Measurements from ENCODE around the gene PRXL2A.

PRXL2A gene

GRCh38 chr10:80379701-80380100 lies 28.6 kb upstream of the PRXL2A start:
- H3K4me3 ChIP-seq (ENCODE audit: low read depth, low read length) = no peak overlapping the region
- TF ChIP-seq CTCF (IDR thresholded peaks at IDR 0.05; ENCODE audit: insufficient read depth, low read length, missing control alignments) = no peak
- no peak for DNase-seq (ENCODE audit: low read depth, low spot score)
- ChIA-PET CTCF (interaction anchor here (1.4 to 1.8 kb wide), 2 partner anchors 126 to 639 kb away, joined by 4 read pairs; no protein-coding TSS in a partner anchor), POLR2A (no interaction called here)

- no peak overlapping the region for H3K4me3 ChIP-seq (ENCODE audit: low read depth, low read length)
- TF ChIP-seq CTCF (IDR thresholded peaks at IDR 0.05; ENCODE audit: insufficient read depth, low read length, missing control alignments) = no peak
- CTCF ChIA-PET = interaction anchor here (1.4 to 1.8 kb wide), 2 partner anchors 125 to 639 kb away, joined by 4 read pairs; no protein-coding TSS in a partner anchor
- POLR2A ChIA-PET = no interaction called here
- no peak for DNase-seq (ENCODE audit: low read depth, low spot score)
These were observed 28.2 kb upstream of the PRXL2A start for GRCh38 chr10:80380185-80380584.

GRCh38 chr10:80382989-80383388 lies 25.4 kb upstream of the PRXL2A start:
- no peak overlapping the region for H3K4me3 ChIP-seq (ENCODE audit: low read depth, low read length)
- peak; percentile 33 for TF ChIP-seq CTCF (IDR thresholded peaks at IDR 0.05; ENCODE audit: insufficient read depth, low read length, missing control alignments)
- no peak for DNase-seq (ENCODE audit: low read depth, low spot score)
- ChIA-PET CTCF (interaction anchor here (0.7 to 2.5 kb wide), 8 partner anchors 61 to 636 kb away, joined by 3 to 10 read pairs (median 3); no protein-coding TSS in a partner anchor), POLR2A (no interaction called here)

GRCh38 chr10:80390740-80391139 lies 17.6 kb upstream of the PRXL2A start:
- ChIA-PET CTCF (no interaction called here), POLR2A (no interaction called here)
- TF ChIP-seq CTCF (IDR thresholded peaks at IDR 0.05; ENCODE audit: insufficient read depth, low read length, missing control alignments) = no peak
- H3K4me3 ChIP-seq (ENCODE audit: low read depth, low read length) = no peak overlapping the region
- no peak for DNase-seq (ENCODE audit: low read depth, low spot score)

GRCh38 chr10:80392250-80392649 lies 16.1 kb upstream of the PRXL2A start:
- H3K4me3 ChIP-seq (ENCODE audit: low read depth, low read length) = no peak overlapping the region
- no peak for DNase-seq (ENCODE audit: low read depth, low spot score)
- CTCF ChIA-PET = no interaction called here
- POLR2A ChIA-PET = no interaction called here
- no peak for TF ChIP-seq CTCF (IDR thresholded peaks at IDR 0.05; ENCODE audit: insufficient read depth, low read length, missing control alignments)

- TF ChIP-seq CTCF (IDR thresholded peaks at IDR 0.05; ENCODE audit: insufficient read depth, low read length, missing control alignments) = no peak
These were observed 13.9 kb upstream of the PRXL2A start for GRCh38 chr10:80394358-80394916.

More at GRCh38 chr10:80394358-80394916, 13.9 kb upstream of the PRXL2A start:
- ChIA-PET CTCF (no interaction called here), POLR2A (no interaction called here)
- H3K4me3 ChIP-seq (ENCODE audit: low read depth, low read length) = no peak overlapping the region
- DNase-seq (ENCODE audit: low read depth, low spot score) = no peak

Data from AG04449 (cell line).